ENCODE results near the gene SNN. TPM values are rescaled to one million over a fixed set of nuclear protein-coding genes. Genes with fewer than 3 reads are reported as not detected.
A peak's percentile ranks its signal among the peaks of the same experiment; 100 is the strongest.

The SNN gene
- total RNA-seq, 2 experiments from 2014 or later = 6.2 to 7.3 TPM

DNA sequence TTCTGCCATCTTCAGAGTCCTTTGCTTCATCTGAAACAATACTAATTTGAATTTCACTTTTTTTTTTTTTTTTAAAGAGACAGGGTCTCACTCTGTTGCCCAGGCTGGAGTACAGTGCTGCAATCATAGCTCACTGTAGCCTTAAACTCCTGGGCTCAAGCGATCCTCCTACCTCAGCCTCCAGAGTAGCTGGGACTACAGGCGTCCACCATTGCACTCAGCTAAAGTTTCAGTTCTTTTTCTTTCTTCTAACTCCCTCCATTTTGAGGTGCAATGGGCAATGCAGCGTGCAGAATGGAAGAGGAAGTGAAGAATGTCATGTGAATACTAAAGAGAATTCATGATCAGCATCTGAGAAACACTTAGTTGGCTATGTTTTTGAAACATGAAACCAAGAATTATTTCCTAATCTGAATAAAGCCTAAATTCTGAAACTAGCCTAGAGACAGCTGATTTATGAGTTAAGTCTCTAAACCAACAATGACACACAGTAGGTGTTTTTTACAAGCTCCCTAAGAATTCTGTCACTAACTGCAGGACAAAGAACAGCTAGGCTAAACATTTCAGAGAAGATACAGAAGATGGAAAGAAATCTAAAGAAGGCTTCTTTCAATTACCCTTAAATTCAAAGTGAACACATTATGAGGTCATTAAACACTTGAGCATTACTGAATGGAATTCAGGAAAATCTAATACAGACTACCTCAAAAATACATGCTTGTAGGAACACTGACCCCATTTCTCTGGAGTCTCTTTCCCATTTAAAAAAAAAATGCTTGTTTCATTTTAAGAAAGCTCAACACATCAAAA, 21.0 kb downstream of the SNN start:
- Mint-ChIP-seq H3K4me1 (peaks cover 23% of the 10 kb centered on the region), H3K27ac (peak overlapping the region; percentile 58), H3K4me3 (no peak overlapping the region), H3K36me3 (ENCODE audit: low read depth) (peaks cover 69% of the 10 kb centered on the region), H3K9me3 (no peaks in the 10 kb centered on the region), H3K27me3 (no peaks in the 10 kb centered on the region)
- ChIA-PET CTCF (interaction anchor here (0.7 to 3.0 kb wide), 7 partner anchors 9 to 158 kb away, joined by 3 to 17 read pairs (median 5); no protein-coding TSS in a partner anchor), POLR2A (interaction anchor here (0.7 to 1.9 kb wide), 4 partner anchors 9 to 53 kb away, joined by 3 to 6 read pairs (median 4); partner anchors contain the start of gene TXNDC11)
- DNase-seq = no peak

GRCh38 chr16:11691235-11691634, 23.0 kb downstream of the SNN start:
- H3K36me3 Mint-ChIP-seq (ENCODE audit: low read depth) = peaks cover 74% of the 10 kb centered on the region
- ChIA-PET POLR2A (interaction anchor here (0.6 kb wide), 1 partner anchor 162 kb away, joined by 3 read pairs; no protein-coding TSS in a partner anchor), CTCF (interaction anchor here (1.2 to 1.4 kb wide), 2 partner anchors 12 to 159 kb away, joined by 3 to 6 read pairs; no protein-coding TSS in a partner anchor)
- peaks cover 35% of the 10 kb centered on the region for H3K4me1 Mint-ChIP-seq
- H3K27me3 Mint-ChIP-seq = no peaks in the 10 kb centered on the region
- no peak for DNase-seq
- H3K27ac Mint-ChIP-seq = no peak overlapping the region
- no peak overlapping the region for H3K4me3 Mint-ChIP-seq
- no peaks in the 10 kb centered on the region for H3K9me3 Mint-ChIP-seq

DNA sequence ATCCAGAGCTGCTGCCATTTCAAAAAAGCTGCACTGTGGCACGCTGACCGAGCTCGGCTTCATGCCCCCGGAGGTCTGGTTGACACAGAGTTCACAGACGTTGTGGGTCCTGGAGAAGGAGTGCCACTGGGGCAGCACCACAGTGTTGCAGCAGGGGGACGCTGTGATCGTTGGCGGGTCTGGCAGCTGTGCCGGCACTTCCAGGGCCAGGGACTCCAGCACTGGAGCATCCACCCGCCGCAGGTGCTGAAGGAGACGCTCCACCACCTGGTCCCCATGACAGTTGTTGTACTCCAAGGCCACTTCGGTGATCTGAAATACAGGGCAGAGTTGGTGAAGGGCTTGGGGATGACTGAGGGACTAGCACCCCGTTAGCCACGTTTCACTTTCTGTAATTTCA, 23.5 kb downstream of the SNN start:
- no peaks in the 10 kb centered on the region for H3K27me3 Mint-ChIP-seq
- peaks cover 74% of the 10 kb centered on the region for H3K36me3 Mint-ChIP-seq (ENCODE audit: low read depth)
- POLR2A ChIA-PET = interaction anchor here (0.6 kb wide), 2 partner anchors 51 to 161 kb away, joined by 3 to 5 read pairs; partner anchors contain the start of gene TXNDC11
- DNase-seq = no peak
- CTCF ChIA-PET = interaction anchor here (1.2 to 1.4 kb wide), 2 partner anchors 13 to 160 kb away, joined by 3 to 6 read pairs; no protein-coding TSS in a partner anchor
- peaks cover 41% of the 10 kb centered on the region for H3K4me1 Mint-ChIP-seq
- no peak overlapping the region for H3K4me3 Mint-ChIP-seq
- no peaks in the 10 kb centered on the region for H3K9me3 Mint-ChIP-seq
- H3K27ac Mint-ChIP-seq = no peak overlapping the region

DNA sequence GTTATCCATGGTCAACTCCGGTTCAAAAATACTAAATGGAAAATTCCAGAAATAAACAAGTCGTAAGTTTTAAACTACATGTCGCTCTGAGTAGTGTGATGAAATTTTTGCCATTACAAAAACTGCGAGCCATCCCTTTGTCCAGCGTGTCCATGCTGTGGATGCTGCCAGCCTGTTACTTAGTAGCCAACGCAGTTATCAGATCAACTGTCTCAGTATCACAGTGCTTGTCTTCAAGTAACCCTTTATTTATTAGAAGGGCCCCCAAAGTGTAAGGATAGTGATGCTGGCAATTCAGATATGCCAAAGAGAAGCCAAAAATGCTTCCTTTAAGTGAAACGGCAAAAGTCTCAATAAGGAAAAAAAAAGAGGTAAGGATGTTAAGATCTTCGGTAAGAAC, 23.9 kb downstream of the SNN start:
- CTCF ChIA-PET = no interaction called here
- H3K27ac Mint-ChIP-seq = no peak overlapping the region
- DNase-seq = no peak
- H3K9me3 Mint-ChIP-seq = no peaks in the 10 kb centered on the region
- POLR2A ChIA-PET = interaction anchor here (0.6 kb wide), 1 partner anchor 50 kb away, joined by 5 read pairs; the partner anchor contains the start of gene TXNDC11
- peaks cover 74% of the 10 kb centered on the region for H3K36me3 Mint-ChIP-seq (ENCODE audit: low read depth)
- no peak overlapping the region for H3K4me3 Mint-ChIP-seq
- peaks cover 45% of the 10 kb centered on the region for H3K4me1 Mint-ChIP-seq
- no peaks in the 10 kb centered on the region for H3K27me3 Mint-ChIP-seq

GRCh38 chr16:11692651-11693050, 24.4 kb downstream of the SNN start:
- Mint-ChIP-seq H3K27me3 (no peaks in the 10 kb centered on the region), H3K4me3 (no peak overlapping the region), H3K36me3 (ENCODE audit: low read depth) (peaks cover 75% of the 10 kb centered on the region), H3K27ac (no peak overlapping the region), H3K4me1 (peaks cover 48% of the 10 kb centered on the region), H3K9me3 (no peaks in the 10 kb centered on the region)
- ChIA-PET POLR2A (no interaction called here), CTCF (no interaction called here)
- DNase-seq = no peak

DNA sequence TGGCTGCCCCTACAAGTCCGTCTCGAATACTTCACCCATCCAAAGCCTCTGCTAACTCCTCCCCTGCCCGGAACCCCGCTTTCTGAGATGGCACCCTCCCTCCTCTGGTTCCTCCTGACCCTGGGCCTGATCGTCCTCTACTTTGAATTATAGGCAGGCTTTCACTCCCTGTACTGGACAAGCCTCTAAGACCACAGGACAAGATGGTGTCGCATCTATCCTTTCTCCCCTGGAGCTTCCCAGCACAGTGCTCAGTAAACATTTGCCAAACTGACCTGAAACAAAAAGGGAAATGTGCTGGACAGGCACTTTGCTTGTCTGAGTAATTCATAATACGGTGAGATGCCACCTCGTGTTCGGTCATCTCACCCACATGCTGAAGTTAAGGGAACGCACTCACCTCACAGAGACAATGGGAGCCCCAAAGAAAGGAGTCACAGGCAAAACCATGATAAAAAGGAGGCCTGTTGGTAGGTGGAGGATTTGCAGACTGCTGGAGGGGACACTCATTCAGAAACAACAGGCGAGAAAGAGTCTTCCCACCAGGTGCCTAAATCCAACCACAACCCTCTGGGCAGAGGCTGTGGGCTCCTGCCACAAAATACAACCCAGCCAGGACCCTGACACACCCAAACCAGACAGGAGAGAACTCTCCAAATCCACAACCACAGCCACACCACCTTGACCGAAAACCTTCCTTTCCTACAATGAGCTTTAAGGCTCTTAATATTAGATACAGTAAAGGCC, 28.2 kb downstream of the SNN start:
- Mint-ChIP-seq H3K9me3 (no peaks in the 10 kb centered on the region), H3K36me3 (ENCODE audit: low read depth) (peaks cover 67% of the 10 kb centered on the region), H3K4me3 (no peak overlapping the region), H3K4me1 (peaks cover 49% of the 10 kb centered on the region), H3K27ac (peak overlapping the region; percentile 51), H3K27me3 (no peaks in the 10 kb centered on the region)
- ChIA-PET CTCF (interaction anchor here (0.8 to 1.8 kb wide), 3 partner anchors 16 to 289 kb away, joined by 3 to 7 read pairs (median 4); no protein-coding TSS in a partner anchor), POLR2A (interaction anchor here (2.0 kb wide), 1 partner anchor 46 kb away, joined by 16 read pairs; the partner anchor contains the start of gene TXNDC11)
- no peak for DNase-seq

- Mint-ChIP-seq H3K27me3 (no peaks in the 10 kb centered on the region), H3K9me3 (no peaks in the 10 kb centered on the region), H3K4me1 (peaks cover 52% of the 10 kb centered on the region), H3K36me3 (ENCODE audit: low read depth) (peaks cover 64% of the 10 kb centered on the region), H3K4me3 (no peak overlapping the region), H3K27ac (peak overlapping the region; percentile 51)
- POLR2A ChIA-PET = interaction anchor here (0.8 to 2.0 kb wide), 3 partner anchors 46 to 740 kb away, joined by 3 to 16 read pairs (median 3); partner anchors contain the start of gene TXNDC11
- CTCF ChIA-PET = interaction anchor here (0.6 to 1.8 kb wide), 10 partner anchors 8 to 370 kb away, joined by 3 to 13 read pairs (median 6); partner anchors contain the start of genes TXNDC11 and ZC3H7A
- no peak for DNase-seq
Measured at GRCh38 chr16:11697319-11697718, 29.1 kb downstream of the SNN start.

DNA sequence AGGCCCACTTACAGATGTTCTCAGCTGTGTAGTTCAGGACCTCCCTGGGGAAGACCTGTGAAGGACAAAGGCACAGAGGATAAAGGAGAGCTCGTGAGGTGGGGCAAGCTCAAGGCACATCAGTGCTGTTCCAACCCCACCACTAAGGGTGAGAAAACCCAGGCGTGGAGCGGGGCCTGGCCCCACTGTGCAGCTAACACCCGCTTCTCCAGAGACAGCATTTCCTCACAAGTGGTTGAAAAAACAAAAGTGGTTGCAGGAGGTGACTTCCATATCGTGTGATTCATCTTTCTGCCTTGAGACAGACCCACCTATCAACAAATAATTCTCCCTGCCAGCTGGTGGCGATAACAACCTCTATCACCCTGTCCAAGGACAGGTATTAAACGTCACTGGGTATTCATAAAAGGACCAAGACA, 30.0 kb downstream of the SNN start:
- H3K27me3 Mint-ChIP-seq = no peaks in the 10 kb centered on the region
- H3K4me1 Mint-ChIP-seq = peaks cover 56% of the 10 kb centered on the region
- POLR2A ChIA-PET = interaction anchor here (0.8 to 2.0 kb wide), 4 partner anchors 9 to 741 kb away, joined by 3 to 16 read pairs (median 3); partner anchors contain the start of gene TXNDC11
- peaks cover 71% of the 10 kb centered on the region for H3K36me3 Mint-ChIP-seq (ENCODE audit: low read depth)
- H3K4me3 Mint-ChIP-seq = no peak overlapping the region
- CTCF ChIA-PET = interaction anchor here (0.7 to 1.8 kb wide), 11 partner anchors 9 to 370 kb away, joined by 3 to 13 read pairs (median 5); partner anchors contain the start of gene TXNDC11
- DNase-seq = peak; percentile 30
- peak overlapping the region; percentile 24 for H3K27ac Mint-ChIP-seq
- no peaks in the 10 kb centered on the region for H3K9me3 Mint-ChIP-seq

DNA sequence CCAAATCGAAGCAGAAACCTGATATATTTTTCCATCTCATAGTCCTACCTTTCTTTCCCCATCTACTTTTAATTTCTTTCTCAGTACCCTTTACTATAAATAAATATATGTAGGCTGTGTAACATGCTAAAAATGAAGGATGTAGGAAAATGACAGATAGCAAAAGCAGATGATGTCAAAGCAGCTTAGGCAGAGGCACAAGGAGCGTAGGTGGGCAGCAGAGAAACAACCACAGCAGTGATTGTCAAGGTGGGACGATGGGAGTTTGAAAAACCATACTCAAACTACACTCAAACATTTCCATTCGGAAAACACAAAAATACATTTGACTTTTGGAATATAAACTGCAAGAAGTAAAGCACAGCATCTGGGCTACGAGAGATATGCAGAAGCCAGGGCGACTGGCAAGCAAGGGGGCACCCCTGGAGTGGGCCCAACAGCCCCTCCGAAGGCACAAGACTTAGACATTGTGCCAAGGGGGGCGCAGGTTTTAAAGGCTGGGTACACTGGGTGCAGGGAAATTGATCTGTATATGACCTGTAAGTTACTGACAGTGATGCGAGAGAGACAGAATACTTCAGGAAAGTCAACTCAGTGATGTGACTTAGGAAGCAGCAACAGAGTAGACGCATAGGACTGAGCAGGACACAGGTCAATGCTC, 31.1 kb downstream of the SNN start:
- peaks cover 57% of the 10 kb centered on the region for H3K4me1 Mint-ChIP-seq
- H3K27me3 Mint-ChIP-seq = no peaks in the 10 kb centered on the region
- H3K36me3 Mint-ChIP-seq (ENCODE audit: low read depth) = peaks cover 70% of the 10 kb centered on the region
- H3K27ac Mint-ChIP-seq = no peak overlapping the region
- POLR2A ChIA-PET = no interaction called here
- CTCF ChIA-PET = interaction anchor here (1.1 to 1.5 kb wide), 2 partner anchors 19 to 98 kb away, joined by 3 read pairs; no protein-coding TSS in a partner anchor
- H3K4me3 Mint-ChIP-seq = no peak overlapping the region
- no peaks in the 10 kb centered on the region for H3K9me3 Mint-ChIP-seq
- no peak for DNase-seq

- H3K9me3 Mint-ChIP-seq = no peaks in the 10 kb centered on the region
- no peak overlapping the region for H3K4me3 Mint-ChIP-seq
- DNase-seq = no peak
- peaks cover 55% of the 10 kb centered on the region for H3K4me1 Mint-ChIP-seq
- ChIA-PET POLR2A (no interaction called here), CTCF (interaction anchor here (0.7 to 1.5 kb wide), 3 partner anchors 20 to 559 kb away, joined by 3 read pairs; no protein-coding TSS in a partner anchor)
- peaks cover 69% of the 10 kb centered on the region for H3K36me3 Mint-ChIP-seq (ENCODE audit: low read depth)
- H3K27ac Mint-ChIP-seq = no peak overlapping the region
- H3K27me3 Mint-ChIP-seq = no peaks in the 10 kb centered on the region
Measured at GRCh38 chr16:11700264-11701029, 32.2 kb downstream of the SNN start.

- no peak for DNase-seq
- Mint-ChIP-seq H3K36me3 (ENCODE audit: low read depth) (peaks cover 47% of the 10 kb centered on the region), H3K9me3 (no peaks in the 10 kb centered on the region), H3K4me3 (no peak overlapping the region), H3K4me1 (peaks cover 12% of the 10 kb centered on the region), H3K27ac (no peak overlapping the region), H3K27me3 (no peaks in the 10 kb centered on the region)
- CTCF ChIA-PET = interaction anchor here (0.9 to 2.1 kb wide), 3 partner anchors 10 to 299 kb away, joined by 3 to 5 read pairs (median 5); no protein-coding TSS in a partner anchor
- POLR2A ChIA-PET = interaction anchor here (1.0 kb wide), 1 partner anchor 91 kb away, joined by 3 read pairs; no protein-coding TSS in a partner anchor
Measured at GRCh38 chr16:11705311-11706025, 37.2 kb downstream of the SNN start.

Data from activated CD4-positive, alpha-beta memory T cell treated with anti-CD3 and anti-CD28 coated beads, Interleukin-2, amount 10 ng/mL, durations not matched to agents 7 days and 5 days (primary cell).